GM21723 (cell line): ENCODE data around the gene IGFLR1.

Source experiments
- ATAC-seq: cut with Tn5 transposase; IDR thresholded peaks from one replicate; pipeline ENCODE4 v1.9.1; 2021; ENCODE audit warnings: mild to moderate bottlenecking, moderate library complexity; ENCODE audit not compliant: unreplicated experiment

IGFLR1 gene

GRCh38 chr19:35742121-35742724 lies at the start of gene IGFLR1:
Gene IGFLR1, minus strand, starts transcription at chr19:35742452. Its CDS starts 1,272 bp downstream, at chr19:35741180.
- no peak for ATAC-seq

GRCh38 chr19:35791814-35792279 lies 49.6 kb upstream of the IGFLR1 start:
- ATAC-seq, result no peak

- ATAC-seq, result no peak
Observed at GRCh38 chr19:35790981-35791813, 48.9 kb upstream of the IGFLR1 start.

GRCh38 chr19:35789978-35790944 lies 48.0 kb upstream of the IGFLR1 start:
- ATAC-seq, result no peak

GRCh38 chr19:35789195-35789977 lies 47.1 kb upstream of the IGFLR1 start:
- no peak for ATAC-seq

- ATAC-seq, result no peak
Observed at GRCh38 chr19:35788205-35788960, 46.1 kb upstream of the IGFLR1 start.

GRCh38 chr19:35787227-35787799 lies 45.1 kb upstream of the IGFLR1 start:
- no peak for ATAC-seq

GRCh38 chr19:35786299-35787160 lies 44.3 kb upstream of the IGFLR1 start:
- no peak for ATAC-seq

- no peak for ATAC-seq
Observed at GRCh38 chr19:35785339-35785627, 43.0 kb upstream of the IGFLR1 start.

- ATAC-seq, result no peak
Observed at GRCh38 chr19:35784503-35785338, 42.5 kb upstream of the IGFLR1 start.

- ATAC-seq, result no peak
Observed at GRCh38 chr19:35783469-35784434, 41.5 kb upstream of the IGFLR1 start.

- ATAC-seq, result no peak
Observed at GRCh38 chr19:35782589-35782988, 40.3 kb upstream of the IGFLR1 start.

- no peak for ATAC-seq
Observed at GRCh38 chr19:35781650-35782049, 39.4 kb upstream of the IGFLR1 start.

- ATAC-seq, result no peak
Observed at GRCh38 chr19:35780717-35781116, 38.5 kb upstream of the IGFLR1 start.

- no peak for ATAC-seq
Observed at GRCh38 chr19:35780058-35780457, 37.8 kb upstream of the IGFLR1 start.

GRCh38 chr19:35779033-35779432 lies 36.8 kb upstream of the IGFLR1 start:
- no peak for ATAC-seq

GRCh38 chr19:35777961-35778360 lies 35.7 kb upstream of the IGFLR1 start:
- ATAC-seq, result no peak
